RPMI8226 (cell line): ENCODE data around the gene NOS1.
"Not testable (repeated sequence)": the region's sequence is repeated elsewhere in the genome, so short reads cannot be mapped to it uniquely, and the experiment has no call there.

Source experiments
- DNase-seq: peaks from one replicate; pipeline ENCODE4 v3.0.0-alpha.2; 2015

NOS1 gene

DNA sequence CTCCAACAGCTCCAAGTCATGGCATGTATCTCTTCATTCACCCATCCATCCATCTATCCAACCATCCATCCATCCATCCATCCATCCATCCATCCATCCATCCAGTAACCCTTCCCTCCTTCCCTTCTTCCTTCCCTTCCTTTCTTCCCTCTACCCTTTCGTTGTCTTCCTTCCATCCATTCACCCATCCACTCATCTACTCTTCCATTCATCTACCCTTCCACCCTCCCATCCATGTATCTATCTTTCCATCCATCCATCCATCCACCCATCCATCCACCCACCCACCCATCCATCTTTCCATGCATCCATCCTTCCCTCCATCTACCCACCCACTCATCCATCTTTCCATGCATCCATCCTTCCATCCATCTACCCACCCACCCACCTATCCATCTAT, 117.9 kb downstream of the NOS1 start:
- no peak for DNase-seq

DNA sequence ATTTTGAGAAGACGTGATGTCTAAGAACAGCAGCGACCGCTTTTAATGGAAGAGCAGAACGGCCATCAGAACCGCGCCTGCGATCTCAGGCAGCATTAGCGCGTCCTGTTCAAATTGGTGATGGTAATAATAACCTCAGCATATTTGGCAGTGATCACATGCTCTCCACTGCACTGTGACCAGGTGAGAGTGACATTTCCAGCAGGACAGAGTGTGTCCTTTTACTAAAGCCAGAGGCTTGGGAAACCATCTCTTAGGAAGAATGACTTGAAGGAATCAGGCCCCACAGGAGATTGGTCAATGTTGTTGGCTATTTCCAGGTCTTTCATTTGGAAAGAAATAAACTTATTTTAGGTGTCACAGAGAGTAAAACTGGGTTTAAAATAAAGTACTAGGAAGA, 119.7 kb downstream of the NOS1 start:
- no peak for DNase-seq

DNA sequence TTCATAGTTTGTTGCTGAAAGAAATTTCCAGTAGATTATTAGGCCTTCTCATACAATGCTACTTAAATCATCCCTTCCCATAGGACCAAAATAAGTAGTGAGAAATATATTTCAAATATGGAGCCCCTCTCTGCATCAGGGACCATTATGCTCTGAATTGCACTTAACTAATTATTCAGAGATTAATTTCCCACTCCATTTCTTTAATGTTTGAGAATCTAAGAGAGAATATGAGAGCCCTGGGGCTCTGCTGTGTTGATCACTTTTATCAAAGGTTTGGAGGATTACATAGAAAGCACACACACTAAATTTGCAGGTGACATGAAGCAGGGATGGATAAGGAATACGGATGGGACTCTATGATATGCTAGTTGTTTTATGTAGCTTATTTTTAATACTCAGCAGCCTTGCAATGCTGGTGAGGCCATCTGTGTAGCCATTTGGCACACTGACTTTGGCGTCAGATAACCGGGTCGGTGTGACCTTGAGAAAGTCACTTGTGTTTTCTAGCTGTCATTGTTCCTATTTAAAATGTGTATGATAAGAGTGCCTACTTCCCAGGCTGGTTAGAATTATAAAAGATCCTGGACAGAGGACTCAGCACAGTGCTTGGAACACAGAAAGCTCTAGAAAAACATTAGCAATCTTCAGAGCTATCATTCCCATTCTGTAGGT, 121.2 kb downstream of the NOS1 start:
- DNase-seq = no peak

DNA sequence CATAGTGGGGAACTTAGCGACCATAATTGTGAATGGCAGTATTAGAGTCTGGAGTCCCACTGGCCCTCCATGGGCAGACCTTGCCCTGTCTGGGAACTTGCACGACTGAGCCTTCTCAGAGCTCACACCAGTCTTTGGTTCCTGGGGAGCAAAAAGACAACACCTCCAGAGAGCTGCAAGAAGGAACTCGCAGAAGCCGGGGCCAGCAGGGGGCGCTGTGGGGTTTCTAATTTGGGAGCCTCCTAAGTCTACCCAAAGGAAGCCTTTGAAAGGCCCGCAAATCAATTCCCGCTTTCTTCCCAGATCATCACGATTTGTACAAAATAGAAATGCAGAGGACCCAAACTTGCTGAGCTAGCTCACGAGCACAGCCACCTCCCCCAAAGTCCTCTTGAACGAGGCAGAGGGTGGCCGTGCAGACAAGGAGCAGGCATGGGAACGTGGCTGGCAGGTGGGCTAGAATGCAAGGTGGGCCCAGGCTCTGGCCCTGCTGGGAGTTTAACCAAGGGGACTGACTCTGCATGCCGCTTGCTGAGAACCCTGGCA, 124.9 kb downstream of the NOS1 start:
- peak; percentile 81 for DNase-seq

DNA sequence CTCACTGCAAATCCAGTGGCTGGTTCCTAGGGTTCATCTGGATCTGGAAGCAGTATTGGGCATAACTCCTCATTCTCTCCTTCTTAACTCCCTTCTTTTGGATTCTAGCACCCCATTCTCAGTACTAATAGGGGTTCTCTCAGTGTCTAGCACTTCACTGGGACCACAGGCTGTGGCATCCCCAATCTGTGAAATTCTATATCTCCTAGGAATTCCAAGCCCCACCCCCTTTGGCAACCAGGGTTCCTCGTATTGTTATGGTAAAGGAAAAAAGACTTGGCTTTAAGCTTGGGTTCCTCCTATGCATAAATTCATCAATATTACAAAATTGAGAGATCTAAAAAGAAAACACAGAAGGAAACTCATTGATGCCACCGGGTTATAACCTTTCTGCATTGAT, 126.2 kb downstream of the NOS1 start:
- no peak for DNase-seq

DNA sequence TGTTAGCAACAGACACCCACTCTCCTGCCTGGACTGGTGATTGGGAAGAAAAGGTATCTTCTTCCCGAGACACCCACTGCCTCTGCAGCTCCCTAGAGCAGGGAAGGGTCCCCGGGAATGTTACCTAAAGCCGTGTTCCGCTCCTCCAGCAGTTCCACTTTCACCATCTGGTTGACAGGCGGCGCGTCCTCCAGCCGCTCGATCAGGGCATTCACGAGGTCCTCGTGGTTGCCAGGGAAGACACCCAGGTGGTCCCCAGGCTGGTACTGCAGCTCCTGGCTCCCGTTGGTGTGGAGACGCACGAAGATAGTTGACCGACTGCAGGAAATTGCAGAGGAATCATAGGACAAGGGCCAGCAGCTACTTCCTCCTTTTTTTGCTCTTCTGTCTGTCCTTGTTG, 127.0 kb downstream of the NOS1 start:
- no peak for DNase-seq

DNA sequence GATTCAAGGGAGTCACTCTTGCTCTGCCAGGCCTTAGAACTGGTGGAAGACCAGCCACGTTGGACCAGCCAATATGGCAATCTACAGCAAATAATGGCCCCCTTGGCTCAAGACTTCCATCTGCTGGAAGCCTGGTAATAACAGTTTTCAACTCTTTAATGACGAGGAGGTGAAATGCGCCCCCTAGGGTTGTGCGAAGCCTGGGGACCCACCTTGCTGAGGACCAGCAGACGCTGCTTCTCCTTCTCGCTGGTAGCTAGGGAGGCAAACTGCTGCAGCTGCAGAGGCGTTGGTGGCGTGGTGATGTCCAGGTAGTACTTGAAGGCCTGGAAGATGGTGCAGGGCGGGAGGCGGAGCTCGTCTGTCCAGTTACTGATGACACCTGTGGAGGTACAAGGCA, 129.7 kb downstream of the NOS1 start:
- peak; percentile 48 for DNase-seq

DNA sequence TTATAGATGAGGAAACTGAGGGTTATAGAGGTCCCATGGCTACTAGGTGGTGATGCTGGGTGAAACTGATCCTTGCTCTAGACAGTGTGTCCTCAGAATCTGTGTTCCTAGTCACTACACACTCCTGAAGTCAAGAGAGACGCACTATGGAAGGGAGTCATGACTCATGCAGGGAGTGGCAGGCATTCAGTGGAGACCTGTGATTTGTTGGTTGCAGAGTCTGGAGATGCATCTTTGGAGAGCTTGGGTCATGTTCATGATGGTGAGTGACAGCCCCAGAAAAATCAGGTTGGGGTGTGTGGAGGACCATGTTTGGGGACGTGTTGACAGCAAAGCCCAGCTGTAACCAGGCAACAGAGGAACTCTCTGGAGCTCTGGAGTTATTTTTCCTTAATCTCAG, 133.2 kb downstream of the NOS1 start:
- DNase-seq = no peak

DNA sequence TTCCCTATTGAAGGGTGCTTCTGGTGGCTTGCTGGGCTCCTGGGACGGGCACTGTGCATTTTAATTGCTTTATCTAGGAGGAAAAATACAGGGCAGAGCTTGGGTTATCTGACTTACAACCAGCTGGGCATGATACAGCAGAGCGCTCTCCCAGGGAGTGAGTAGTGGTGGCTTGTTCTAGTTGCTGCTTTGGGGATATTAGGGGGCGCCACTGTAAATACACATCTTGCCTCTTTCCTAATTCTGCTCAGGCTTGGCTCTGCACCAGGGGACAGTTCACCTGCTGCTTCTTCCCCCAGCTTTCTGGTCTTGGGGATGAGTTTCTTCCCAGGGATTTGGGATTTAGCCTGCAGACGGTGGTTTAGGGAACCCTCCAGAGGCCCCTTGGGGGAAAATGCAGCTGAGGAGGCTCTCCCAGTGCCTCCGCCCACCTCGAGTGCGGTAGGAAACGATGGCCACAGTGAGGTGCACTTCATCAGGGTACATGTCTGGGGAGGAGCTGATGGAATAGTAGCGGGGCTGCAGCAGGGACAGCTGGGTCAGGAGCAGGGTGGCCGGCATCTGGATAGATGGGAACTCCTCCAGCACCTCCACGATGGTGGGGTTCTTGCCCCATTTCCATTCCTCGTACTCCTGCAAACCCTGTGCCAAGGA, 134.3 kb downstream of the NOS1 start:
- no peak for DNase-seq

DNA sequence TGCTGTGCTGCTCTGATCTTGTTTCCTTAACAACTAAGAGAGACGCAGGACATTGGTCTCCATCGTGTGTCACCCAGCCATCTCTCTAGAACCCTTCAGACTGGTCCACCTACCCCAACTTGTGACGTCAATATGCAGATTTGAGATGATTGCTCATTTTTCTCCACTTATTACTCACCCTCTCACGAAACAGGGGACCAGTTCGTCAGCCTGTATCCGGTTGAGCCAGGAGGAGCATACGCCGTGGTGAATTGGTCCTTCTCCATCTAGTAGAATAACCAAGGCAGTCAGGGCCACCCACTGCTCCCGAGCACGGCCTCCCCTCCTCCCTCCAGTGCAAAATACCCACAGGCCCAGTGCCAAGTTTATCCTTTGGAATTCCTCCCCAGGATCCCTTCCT, 134.9 kb downstream of the NOS1 start:
- DNase-seq = no peak

DNA sequence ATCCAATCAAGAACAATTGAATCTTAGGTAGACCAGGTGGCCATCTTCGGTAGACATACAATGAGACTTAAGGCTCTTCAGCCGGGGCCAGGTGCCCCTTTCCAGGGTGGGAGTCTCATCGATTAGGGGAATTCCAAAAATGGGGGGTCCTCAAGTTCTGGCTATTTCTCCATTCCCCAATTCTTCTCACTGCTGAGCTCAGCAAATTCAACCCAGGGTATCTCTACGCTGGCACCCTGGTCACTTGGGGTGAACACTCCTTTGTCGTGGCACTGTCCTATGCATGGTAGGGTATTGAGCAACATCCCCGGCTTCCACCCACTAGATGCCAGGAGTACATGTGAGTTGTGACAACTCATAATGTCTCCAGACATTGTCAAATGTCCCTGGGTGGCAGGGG, 136.2 kb downstream of the NOS1 start:
- DNase-seq = no peak

DNA sequence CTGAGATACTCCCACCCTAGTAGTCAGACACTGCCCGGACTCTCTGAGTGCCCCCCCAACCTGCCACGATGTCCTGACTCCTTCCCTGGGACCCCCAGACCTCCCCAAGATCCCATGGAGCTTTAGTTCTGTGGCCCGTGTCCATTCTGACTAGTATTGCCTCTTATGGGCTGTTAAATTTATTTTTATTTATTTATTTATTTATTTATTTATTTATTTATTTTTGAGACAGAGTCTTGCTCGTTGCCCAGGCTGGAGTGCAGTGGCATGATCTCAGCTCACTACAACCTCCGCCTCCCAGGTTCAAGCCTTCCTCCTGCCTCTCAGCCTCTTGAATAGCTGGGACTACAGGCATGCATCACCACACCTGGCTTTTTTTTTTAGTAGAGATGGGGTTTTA, 140.5 kb downstream of the NOS1 start:
- DNase-seq = not testable (repeated sequence)

DNA sequence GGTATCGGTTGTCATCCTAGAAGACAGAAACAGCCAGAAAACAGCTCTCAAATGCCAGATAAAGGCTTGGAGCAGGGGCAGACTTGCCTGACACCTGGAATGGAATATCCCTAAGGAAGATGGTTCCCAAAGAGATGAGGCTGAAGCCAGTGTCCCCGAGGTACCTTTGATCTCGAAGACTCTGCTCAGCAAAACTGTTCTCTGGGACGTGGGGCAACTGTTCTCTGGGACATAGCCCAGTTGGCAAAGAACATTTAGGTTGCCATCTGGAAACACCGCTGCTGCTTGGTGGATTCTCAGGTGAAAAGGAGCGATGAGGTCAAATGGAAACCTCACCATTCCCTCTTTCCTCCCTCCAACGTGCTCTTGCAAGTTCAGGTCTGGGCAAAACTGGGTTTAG, 143.3 kb downstream of the NOS1 start:
- no peak for DNase-seq

DNA sequence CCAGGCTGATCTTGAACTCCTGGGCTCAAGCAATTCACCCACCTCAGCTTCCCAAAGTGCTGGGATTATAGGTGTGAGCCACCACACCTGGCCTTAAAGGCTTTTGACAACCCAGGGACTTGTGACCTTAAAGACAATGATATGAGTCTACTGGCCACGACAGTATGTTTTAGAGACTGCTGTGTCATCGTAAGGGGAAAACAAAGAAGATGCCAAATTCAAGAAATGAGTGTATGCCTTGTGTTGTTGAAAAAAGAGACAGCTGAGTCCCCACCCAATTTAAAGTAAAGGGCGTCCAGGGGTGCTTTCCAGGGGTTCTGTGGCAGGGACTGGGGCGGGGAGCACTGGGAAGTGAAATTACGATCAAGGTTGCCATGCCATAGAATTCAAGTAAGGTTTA, 144.7 kb downstream of the NOS1 start:
- no peak for DNase-seq

DNA sequence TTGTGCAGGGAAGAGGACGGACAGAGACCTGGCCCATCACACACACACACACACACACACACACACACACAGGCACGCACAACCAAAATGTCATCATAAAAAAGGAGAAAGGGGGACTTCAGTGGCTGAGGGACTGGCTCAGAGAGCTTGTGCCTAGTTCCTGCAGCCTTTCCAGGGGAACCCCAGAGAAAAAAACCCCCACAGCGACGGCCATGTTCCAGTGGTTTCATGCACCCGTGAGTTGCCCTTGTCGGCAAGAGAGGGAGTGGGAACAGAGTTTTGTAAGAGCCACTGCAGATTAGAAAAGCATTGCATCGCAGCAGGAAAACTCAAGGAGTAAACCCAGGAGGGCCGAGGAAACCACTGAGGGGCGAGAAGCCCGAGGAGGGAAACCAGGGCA, 146.6 kb downstream of the NOS1 start:
- DNase-seq = no peak

DNA sequence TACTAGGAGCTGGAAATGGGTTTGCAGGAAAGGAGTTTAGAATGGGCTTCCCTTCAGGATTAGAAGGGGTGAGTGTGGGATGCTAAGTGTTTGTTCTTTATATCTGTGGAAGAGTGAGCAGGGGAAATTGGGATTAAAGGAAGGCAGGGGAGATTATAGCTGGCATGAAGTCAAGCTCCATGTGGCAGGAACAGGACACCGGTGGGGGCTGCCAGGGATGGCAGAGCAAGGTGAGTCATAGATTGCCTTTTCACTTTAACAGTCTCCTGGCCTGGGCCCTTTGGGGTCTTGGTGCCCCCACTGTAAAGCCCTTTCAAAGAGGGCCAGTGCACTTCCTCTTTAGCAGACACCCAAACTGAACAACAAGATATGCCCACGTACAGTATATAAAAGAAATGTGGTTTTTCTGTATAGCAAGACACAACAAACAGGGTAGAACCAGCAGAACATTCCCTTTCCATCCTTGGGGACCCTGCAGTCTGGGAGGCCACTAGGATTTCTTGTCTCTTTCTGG, 148.1 kb downstream of the NOS1 start:
- DNase-seq = no peak

DNA sequence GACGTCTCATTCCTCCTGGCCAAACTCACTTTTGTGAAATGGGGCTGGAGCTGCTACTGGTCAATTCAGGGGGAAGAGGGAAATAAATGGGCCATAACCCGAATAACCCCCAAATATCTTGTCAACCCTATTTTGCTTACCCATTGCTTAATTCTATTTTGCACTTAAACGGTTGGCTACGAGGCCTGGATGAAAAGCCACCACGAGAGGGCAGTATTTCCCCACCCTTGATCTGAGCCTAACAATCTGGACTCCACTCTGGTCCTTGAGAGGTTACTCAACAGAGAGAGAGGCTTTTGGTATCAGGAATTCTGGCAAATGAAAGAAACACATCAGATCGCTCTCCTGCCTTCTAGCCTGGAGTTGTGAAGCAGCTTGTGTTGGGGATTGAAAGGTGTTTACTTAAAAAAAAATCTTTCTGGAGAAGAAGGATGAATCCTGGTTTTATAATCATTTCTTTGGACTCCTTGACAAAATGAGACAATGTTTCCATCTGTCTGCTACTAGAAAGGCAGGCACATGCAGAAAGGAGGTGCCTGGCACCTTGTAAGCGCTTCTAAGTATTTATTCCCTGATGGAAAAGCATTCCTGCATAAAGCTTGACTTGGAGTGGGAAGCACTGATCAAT, 148.7 kb downstream of the NOS1 start:
- peak; percentile 76 for DNase-seq

DNA sequence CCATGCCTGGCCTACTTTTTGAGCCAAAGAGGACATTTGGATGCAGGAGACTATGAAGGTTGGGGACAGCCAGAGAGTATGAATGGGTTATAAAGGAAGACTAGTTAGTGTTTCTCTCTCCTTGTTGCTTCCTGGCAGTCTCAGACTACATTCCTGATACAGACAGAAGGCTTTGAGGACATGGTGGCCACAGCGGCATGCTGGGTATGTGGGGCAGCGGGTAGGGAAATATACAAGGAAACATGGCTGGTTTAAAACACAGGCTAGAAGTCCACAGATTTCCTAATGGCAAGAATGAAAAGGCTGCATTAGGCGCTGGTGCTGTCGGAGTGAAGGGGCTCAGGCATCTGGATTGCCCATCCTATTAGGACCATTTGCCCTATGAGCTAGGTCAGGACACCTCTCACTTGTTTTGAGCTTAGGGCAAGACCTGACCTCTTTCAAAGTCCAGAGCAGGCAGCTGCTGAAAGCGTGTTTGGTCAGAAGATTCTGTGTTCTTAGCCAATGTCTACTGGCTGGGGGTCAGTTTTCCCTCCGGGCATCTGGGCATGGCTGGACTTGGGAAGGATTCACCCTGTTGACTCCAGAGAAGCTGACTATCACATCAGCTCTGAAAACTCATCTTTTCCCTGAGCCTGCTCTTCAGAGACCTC, 151.0 kb downstream of the NOS1 start:
- no peak for DNase-seq

DNA sequence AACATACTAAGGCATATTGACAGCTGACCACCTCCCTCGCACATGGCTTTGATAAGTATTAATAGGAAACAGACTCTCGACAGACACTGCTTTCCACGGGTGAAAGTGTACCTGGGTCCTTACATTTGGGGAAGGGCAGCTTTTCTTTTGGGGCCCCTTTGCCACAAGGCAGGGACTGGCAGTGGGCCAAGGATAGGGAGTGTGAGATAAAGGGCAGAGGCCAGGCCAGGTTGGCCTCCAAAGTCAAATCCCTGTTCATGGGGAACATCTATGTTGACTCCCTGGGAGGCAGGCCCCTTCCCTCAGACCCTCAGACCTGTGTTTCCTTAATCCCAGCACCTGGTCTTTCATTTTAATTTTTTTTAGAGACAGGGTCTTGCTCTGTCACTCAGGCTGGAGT, 151.8 kb downstream of the NOS1 start:
- no peak for DNase-seq

DNA sequence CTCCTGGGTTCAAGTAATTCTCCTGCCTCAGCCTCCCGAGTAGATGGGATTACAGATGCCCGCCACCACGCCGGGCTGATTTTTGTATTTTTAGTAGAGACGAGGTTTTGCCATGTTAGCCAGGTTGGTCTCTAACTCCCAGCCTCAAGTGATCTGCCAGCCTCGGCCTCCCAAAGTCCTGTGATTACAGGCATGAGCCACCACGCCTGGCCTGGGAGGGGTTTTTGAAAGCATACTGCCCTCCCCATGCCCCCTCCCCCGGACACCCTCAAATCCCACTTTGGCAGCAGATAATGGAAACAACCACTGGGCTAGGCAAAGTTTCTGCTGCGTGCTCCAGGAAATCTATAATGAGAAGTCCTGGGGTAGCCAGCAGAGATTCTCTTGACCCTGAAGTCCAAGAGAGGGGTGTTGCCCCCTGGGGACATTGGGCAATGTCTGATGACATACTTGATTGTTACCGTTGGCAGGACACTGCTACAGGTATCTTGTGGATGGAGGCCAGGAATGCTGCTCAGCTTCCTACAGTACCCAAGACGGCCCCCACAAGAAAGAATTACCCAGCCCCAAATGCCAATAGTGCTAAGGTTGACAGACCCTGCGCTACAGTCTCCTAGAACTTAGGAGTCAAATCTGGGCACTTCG, 152.5 kb downstream of the NOS1 start:
- no peak for DNase-seq

DNA sequence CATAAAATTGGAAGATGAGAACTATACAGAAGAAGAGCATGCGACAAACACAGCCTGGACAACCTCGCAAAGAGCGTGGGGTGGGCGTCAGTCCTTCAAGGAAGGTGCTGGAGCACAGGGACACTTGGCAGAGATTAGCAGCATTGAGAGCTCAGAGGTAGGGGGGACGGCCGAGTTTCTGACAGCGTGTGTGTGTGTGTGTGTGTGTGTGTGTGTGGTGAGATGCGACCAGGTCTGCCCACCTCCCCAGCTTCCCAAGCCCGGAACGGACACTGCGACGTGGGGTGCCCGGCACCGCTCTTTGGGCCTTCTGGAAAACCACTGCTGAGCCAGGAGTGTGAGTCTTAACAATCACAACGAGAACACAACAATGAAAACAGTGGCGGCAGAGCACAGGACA, 153.2 kb downstream of the NOS1 start:
- DNase-seq = no peak

DNA sequence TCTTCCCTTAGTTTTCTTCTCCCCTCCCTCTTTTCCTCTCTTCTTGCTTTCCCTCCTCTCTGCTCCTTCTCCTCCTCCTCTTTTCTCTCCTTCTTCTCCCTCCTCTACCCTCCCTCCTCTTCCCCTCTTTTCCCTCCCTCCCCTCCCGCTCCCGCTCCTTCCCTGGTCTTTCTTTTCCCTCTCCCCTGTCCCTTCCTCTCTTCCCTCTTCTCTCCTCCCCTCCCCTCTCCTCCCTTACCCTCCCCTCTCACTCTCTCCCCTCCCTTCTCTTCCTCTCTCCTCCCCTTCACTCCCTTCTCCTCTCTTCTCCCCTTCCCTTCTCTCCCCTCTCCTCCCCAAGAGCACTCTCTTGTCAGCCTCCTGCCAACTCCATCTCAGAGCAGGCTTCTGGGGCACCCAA, 153.8 kb downstream of the NOS1 start:
- no peak for DNase-seq

DNA sequence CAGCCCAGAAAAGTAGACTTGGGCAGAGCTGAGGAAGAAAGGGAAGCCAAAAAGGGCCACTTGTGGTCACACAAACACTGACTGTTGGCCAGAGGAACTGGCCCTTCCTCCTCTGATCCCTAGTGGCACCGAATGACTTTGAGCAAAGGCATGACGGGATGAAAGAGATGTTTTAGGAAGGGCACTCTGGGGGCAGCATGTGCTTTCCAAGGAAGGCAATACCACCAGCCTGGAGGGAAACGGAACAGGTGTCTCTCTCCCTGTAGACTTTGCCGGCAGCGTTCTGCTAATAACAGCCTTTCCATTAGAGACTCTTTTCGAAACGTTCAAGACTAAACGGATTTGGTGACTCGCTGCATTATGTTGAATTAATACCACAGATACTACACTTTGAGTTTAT, 158.9 kb downstream of the NOS1 start:
- no peak for DNase-seq
